T-helper 2 cell (primary cell): ENCODE data around the gene VAV2.

Source experiments
- DNase-seq, 5 experiments: peaks; one replicate each; pipeline versions ENCODE4 v3.0.0 to v3.0.0-alpha.2; 2012 to 2022

VAV2 gene

GRCh38 chr9:133888048-133888808 is 103.9 kb downstream of the VAV2 start:
- DNase-seq: no peak

GRCh38 chr9:133887540-133888047 is 104.5 kb downstream of the VAV2 start:
- DNase-seq: no peak

GRCh38 chr9:133886563-133887501 is 105.3 kb downstream of the VAV2 start:
- no peak for DNase-seq

GRCh38 chr9:133884907-133885744 is 107.0 kb downstream of the VAV2 start:
- DNase-seq: no peak

GRCh38 chr9:133882849-133883755 is 109.0 kb downstream of the VAV2 start:
- DNase-seq: no peak

GRCh38 chr9:133881671-133882381 is 110.3 kb downstream of the VAV2 start:
- no peak for DNase-seq

- no peak for DNase-seq
Observed at GRCh38 chr9:133880851-133881661, 111.1 kb downstream of the VAV2 start.

GRCh38 chr9:133880136-133880535 is 112.0 kb downstream of the VAV2 start:
- DNase-seq: no peak

GRCh38 chr9:133879615-133880014 is 112.5 kb downstream of the VAV2 start:
- no peak for DNase-seq

- no peak for DNase-seq
Observed at GRCh38 chr9:133878402-133878801, 113.7 kb downstream of the VAV2 start.

GRCh38 chr9:133877967-133878366 is 114.2 kb downstream of the VAV2 start:
- no peak for DNase-seq

- DNase-seq: no peak
Observed at GRCh38 chr9:133877327-133877726, 114.8 kb downstream of the VAV2 start.

- DNase-seq: no peak
Observed at GRCh38 chr9:133876836-133877235, 115.3 kb downstream of the VAV2 start.

- no peak for DNase-seq
Observed at GRCh38 chr9:133876144-133876543, 116.0 kb downstream of the VAV2 start.

- DNase-seq: no peak
Observed at GRCh38 chr9:133875131-133875530, 117.0 kb downstream of the VAV2 start.

GRCh38 chr9:133874659-133875058 is 117.5 kb downstream of the VAV2 start:
- no peak for DNase-seq

GRCh38 chr9:133874060-133874657 is 118.0 kb downstream of the VAV2 start:
- DNase-seq: no peak

GRCh38 chr9:133873461-133873891 is 118.6 kb downstream of the VAV2 start:
- DNase-seq: no peak

GRCh38 chr9:133873009-133873408 is 119.1 kb downstream of the VAV2 start:
- DNase-seq: no peak
